SK-N-SH (cell line): Measurements from ENCODE around the gene TSPAN7. TPM values are rescaled to one million over a fixed set of nuclear protein-coding genes. Genes with fewer than 3 reads are reported as not detected.

Experiments
- CTCF ChIA-PET: fragments of 300-600, 350-600 bp; formaldehyde crosslinking; extraction: SDS; loops from one replicate; lab custom pipeline; 2021; lab: Yijun Ruan, JAX
- POLR2A ChIA-PET: fragments of 350-600 bp; sonication (Branson Sonifier 250); formaldehyde crosslinking; extraction: SDS; loops from one replicate; lab custom pipeline; 2020; ENCODE audit warnings: antibody characterized with exemption, inconsistent platforms; lab: Yijun Ruan, JAX
- DNase-seq: peaks from one replicate; pipeline ENCODE4 v3.0.0; 2012
- H2AFZ ChIP-seq: fragments of 200-600 bp; sonication (generic); 2 replicates; pipeline ENCODE4 v1.8.1; 2016; ENCODE audit warnings: antibody characterized with exemption, mild to moderate bottlenecking, low read depth
- H3F3A ChIP-seq: fragments of 200-600 bp; sonication (generic); replicated peaks from 2 replicates; pipeline ENCODE3; 2016; ENCODE audit warnings: antibody characterized with exemption, mild to moderate bottlenecking; ENCODE audit not compliant: insufficient read depth
- H3K27ac ChIP-seq, 2 experiments: fragments of 200-500 bp in 1 of 2; fragments of 200-600 bp in 1 of 2; sonication (Bioruptor generic) in 1 of 2; sonication (generic), shearing (Covaris generic) in 1 of 2; 2 replicates each; pipeline versions ENCODE4 v1.5.1 to v1.6.1; 2014 to 2016; ENCODE audit warnings: low read depth in 2 of 2, inconsistent platforms in 1 of 2, low read length in 1 of 2, mild to moderate bottlenecking in 1 of 2, mixed read lengths in 1 of 2
- H3K27me3 ChIP-seq: fragments of 200-600 bp; sonication (generic), shearing (Covaris generic); 2 replicates; pipeline ENCODE4 v1.6.1; 2016; ENCODE audit warnings: mixed run types; ENCODE audit not compliant: insufficient read depth
- H3K36me3 ChIP-seq, 2 experiments: fragments of 200-500 bp in 1 of 2; fragments of 200-600 bp in 1 of 2; sonication (Bioruptor generic) in 1 of 2; sonication (generic) in 1 of 2; replicated peaks in 1 of 2; 2 replicates each; pipeline versions ENCODE3 to v1.5.1; 2014 to 2016; ENCODE audit warnings: low read length in 1 of 2, mild to moderate bottlenecking in 1 of 2; ENCODE audit not compliant: insufficient read depth in 2 of 2, control insufficient read depth in 1 of 2
- H3K4me1 ChIP-seq, 2 experiments: fragments of 200-500 bp in 1 of 2; fragments of 200-600 bp in 1 of 2; sonication (Bioruptor generic) in 1 of 2; sonication (generic), shearing (Covaris generic) in 1 of 2; 2 replicates each; pipeline versions ENCODE4 v1.5.1 to v1.6.1; 2014 to 2016; ENCODE audit warnings: low read depth in 1 of 2, low read length in 1 of 2, mixed run types in 1 of 2; ENCODE audit not compliant: insufficient read depth in 2 of 2, control insufficient read depth in 1 of 2
- H3K4me2 ChIP-seq: fragments of 200-600 bp; sonication (generic), shearing (Covaris generic); 2 replicates; pipeline ENCODE4 v1.6.1; 2017; ENCODE audit warnings: mixed run types
- H3K4me3 ChIP-seq, 2 experiments: fragments of 200-500 bp in 1 of 2; fragments of 200-600 bp in 1 of 2; sonication (Bioruptor generic) in 1 of 2; sonication (generic), shearing (Covaris generic) in 1 of 2; 2 replicates each; pipeline versions ENCODE4 v1.5.1 to v1.8.1; 2014 to 2016; ENCODE audit warnings: low read depth in 2 of 2, inconsistent platforms in 1 of 2, low read length in 1 of 2, mild to moderate bottlenecking in 1 of 2, mixed read lengths in 1 of 2, moderate library complexity in 1 of 2
- H3K79me2 ChIP-seq: fragments of 200-600 bp; sonication (generic); 2 replicates; pipeline ENCODE4 v1.8.1; 2017; ENCODE audit warnings: mild to moderate bottlenecking; ENCODE audit not compliant: insufficient read depth
- H3K9ac ChIP-seq: fragments of 200-600 bp; sonication (generic); 2 replicates; pipeline ENCODE4 v1.6.1; 2017; ENCODE audit warnings: mixed run types
- H3K9me2 ChIP-seq: fragments of 200-600 bp; sonication (generic); 2 replicates; pipeline ENCODE4 v1.6.1; 2017; ENCODE audit warnings: mixed run types
- H3K9me3 ChIP-seq: fragments of 200-600 bp; sonication (generic); 2 replicates; pipeline ENCODE4 v1.6.1; 2017; ENCODE audit warnings: mixed run types, mild to moderate bottlenecking, moderate library complexity
- H4K20me1 ChIP-seq: fragments of 200-600 bp; sonication (generic); 2 replicates; pipeline ENCODE4 v1.6.1; 2017; ENCODE audit warnings: mild to moderate bottlenecking, mixed run types; ENCODE audit not compliant: insufficient read depth
- CTCF ChIP-seq: fragments of 200-600 bp; sonication (generic); IDR thresholded peaks from 2 replicates; pipeline ENCODE4 v1.6.1; 2017; ENCODE audit warnings: antibody characterized with exemption, mild to moderate bottlenecking, moderate library complexity
- GABPA ChIP-seq: IDR thresholded peaks from 2 replicates; pipeline ENCODE4 v1.4.0; 2012; ENCODE audit warnings: low read depth, mild to moderate bottlenecking
- MEF2A ChIP-seq: IDR thresholded peaks from 2 replicates; pipeline ENCODE4 v1.4.0; 2012; ENCODE audit warnings: low read depth, borderline replicate concordance
- NRF1 ChIP-seq: IDR thresholded peaks from 2 replicates; pipeline ENCODE4 v1.6.1; 2012; ENCODE audit warnings: low read depth, mild to moderate bottlenecking, low read length
- POLR2AphosphoS5 ChIP-seq: IDR thresholded peaks from 2 replicates; pipeline ENCODE4 v1.6.1; 2012; ENCODE audit warnings: low read depth, low read length
- RAD21 ChIP-seq: IDR thresholded peaks from 2 replicates; pipeline ENCODE4 v1.6.1; 2012; ENCODE audit warnings: mild to moderate bottlenecking, low read length
- RFX5 ChIP-seq: IDR thresholded peaks from 2 replicates; pipeline ENCODE4 v1.6.1; 2012; ENCODE audit warnings: mild to moderate bottlenecking, improper control_type of control experiment, low read length
- TAF1 ChIP-seq: IDR thresholded peaks from 2 replicates; pipeline ENCODE4 v1.6.1; 2012; ENCODE audit warnings: low read depth, mild to moderate bottlenecking, low read length, moderate library complexity, borderline replicate concordance
- TEAD4 ChIP-seq: IDR thresholded peaks from 2 replicates; pipeline ENCODE4 v1.4.0; 2012; ENCODE audit warnings: mild to moderate bottlenecking, borderline replicate concordance; ENCODE audit not compliant: insufficient read depth
- WGBS: methylation state at CpG from one replicate; pipeline ENCODE4 v1.1.6; 2017; ENCODE audit warnings: low lambda C conversion rate; 5-methylcytosine and 5-hydroxymethylcytosine counted together
- polyA plus RNA-seq, 3 experiments: library from polyadenylated mRNA; depleted of rRNA; stranded (reverse); fragments of >200 nt; gene quantifications; 2 replicates each; pipeline ENCODE4 v1.2.3, GENCODE V29; 2012
- TF ChIP-seq, protein P1 (sequence below): fragments of 150-350 bp; IDR thresholded peaks from 2 replicates; pipeline ENCODE4 v1.6.1; 2016; ENCODE audit warnings: mild to moderate bottlenecking, low read depth, low read length

Gene TSPAN7
- polyA plus RNA-seq, 1 of the 3 experiments (the other 2 are of a cell fraction): 0.39 TPM

DNA sequence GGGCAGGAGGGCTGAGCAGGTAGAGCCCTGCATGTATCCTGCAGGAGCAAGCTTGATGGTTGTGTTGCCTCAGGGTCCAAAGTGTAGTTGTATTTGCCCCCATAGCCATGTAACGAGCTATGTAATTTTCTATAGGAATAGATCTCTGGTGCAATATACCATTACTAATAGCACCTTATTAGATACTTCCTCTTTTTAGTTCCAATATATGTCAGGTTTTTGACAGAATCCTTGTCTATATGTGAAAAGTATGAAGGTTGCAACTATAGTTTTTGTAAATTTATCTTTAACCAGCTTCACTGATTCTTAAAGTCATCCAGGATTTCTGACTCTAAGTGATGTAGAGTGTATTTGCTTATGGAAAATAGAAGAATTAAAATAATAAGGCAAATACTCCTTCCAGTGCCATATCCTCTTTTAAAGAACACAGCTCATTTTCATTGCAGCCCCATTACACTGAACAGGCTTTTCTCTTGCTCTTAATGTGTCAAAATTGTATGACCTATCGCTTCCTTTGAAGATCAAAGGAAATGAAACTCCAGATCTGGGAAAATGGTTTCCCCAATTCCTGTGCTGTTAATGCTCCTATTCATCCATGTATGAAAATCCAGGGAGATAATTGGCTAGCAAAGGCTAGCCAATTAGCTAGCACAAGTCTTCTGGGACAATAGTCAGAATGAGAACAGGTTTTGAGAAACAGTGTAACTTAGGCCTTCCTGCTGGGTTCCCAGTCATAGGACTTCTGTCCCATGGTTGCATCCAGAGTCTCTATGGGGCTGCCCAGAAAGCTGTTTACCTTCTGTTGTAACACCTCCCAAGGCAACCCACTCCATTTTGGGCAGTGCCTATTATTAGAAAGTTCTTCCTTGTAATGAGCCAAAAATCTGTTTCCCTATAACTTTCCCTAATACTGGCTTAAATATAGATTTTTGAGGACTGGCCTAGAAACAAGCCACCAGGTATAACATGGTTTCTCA is 90.6 kb downstream of the TSPAN7 start:
- Histone ChIP-seq H3K9me3 (no peaks in the 10 kb centered on the region), H4K20me1 (no peaks in the 10 kb centered on the region), H3K4me3 (no peak overlapping the region), H3K4me2 (no peak overlapping the region), H3K9ac (no peak overlapping the region), H3K27me3 (no peaks in the 10 kb centered on the region), H3K79me2 (no peaks in the 10 kb centered on the region), H3K9me2 (no peaks in the 10 kb centered on the region), H3K4me1 (no peaks in the 10 kb centered on the region), H2AFZ (no peak overlapping the region), H3K36me3 (no peaks in the 10 kb centered on the region), H3K27ac (no peak overlapping the region), H3F3A (no peaks in the 10 kb centered on the region)
- DNase-seq: no peak
- POLR2A ChIA-PET: no interaction called here
- 28% methylated on average over 2 of the region's 2 CpGs for WGBS
- no peak for TF ChIP-seq TAF1
- TF ChIP-seq NRF1: no peak
- no peak for TF ChIP-seq POLR2AphosphoS5
- no peak for TF ChIP-seq RAD21
- no peak for TF ChIP-seq TEAD4
- TF ChIP-seq, protein P1, sequence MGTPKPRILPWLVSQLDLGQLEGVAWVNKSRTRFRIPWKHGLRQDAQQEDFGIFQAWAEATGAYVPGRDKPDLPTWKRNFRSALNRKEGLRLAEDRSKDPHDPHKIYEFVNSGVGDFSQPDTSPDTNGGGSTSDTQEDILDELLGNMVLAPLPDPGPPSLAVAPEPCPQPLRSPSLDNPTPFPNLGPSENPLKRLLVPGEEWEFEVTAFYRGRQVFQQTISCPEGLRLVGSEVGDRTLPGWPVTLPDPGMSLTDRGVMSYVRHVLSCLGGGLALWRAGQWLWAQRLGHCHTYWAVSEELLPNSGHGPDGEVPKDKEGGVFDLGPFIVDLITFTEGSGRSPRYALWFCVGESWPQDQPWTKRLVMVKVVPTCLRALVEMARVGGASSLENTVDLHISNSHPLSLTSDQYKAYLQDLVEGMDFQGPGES: no peak
- CTCF ChIA-PET: interaction anchor here (0.8 to 1.0 kb wide), 3 partner anchors 12 to 324 kb away, joined by 3 read pairs; partner anchors contain the start of gene RPGR

DNA sequence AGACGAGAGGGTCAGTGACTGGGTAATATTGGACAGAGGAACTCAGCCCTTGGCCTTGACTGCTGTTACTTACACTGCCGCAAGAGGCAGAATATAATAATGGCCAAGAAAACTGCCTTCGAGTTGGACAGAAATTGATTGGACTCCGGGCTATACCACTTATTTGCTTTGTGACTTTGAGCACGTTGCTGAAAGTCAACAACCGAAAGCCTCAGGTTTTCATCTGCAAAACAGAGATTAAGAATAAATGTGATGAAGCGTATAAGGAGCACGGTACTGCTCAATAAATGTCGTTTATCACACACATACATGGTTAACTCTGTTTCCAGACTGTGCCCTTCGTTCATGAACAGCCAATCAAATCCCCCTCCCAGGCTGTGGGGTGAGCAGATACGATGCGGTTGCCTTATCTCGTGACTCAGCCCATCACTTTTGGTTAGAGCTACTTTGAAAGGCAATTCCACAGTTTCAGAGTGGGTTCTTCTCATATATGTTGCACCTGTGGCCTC is 91.6 kb downstream of the TSPAN7 start:
- CTCF ChIA-PET: interaction anchor here (0.7 to 1.6 kb wide), 4 partner anchors 8 to 1207 kb away, joined by 3 to 6 read pairs (median 4); no protein-coding TSS in a partner anchor

More for the DNA sequence above, 91.6 kb downstream of the TSPAN7 start:
- no peak overlapping the region for H3K4me3 ChIP-seq
- POLR2A ChIA-PET: no interaction called here
- H3K4me1 ChIP-seq: no peaks in the 10 kb centered on the region
- WGBS: 22% methylated on average over 9 of the region's 13 CpGs
- no peaks in the 10 kb centered on the region for H4K20me1 ChIP-seq
- no peak overlapping the region for H2AFZ ChIP-seq
- H3F3A ChIP-seq: no peaks in the 10 kb centered on the region
- no peaks in the 10 kb centered on the region; the same call in 1 of the 2 replicates for H3K27me3 ChIP-seq
- no peak for TF ChIP-seq RFX5
- peak; percentile 22; the same call in 1 of the 2 replicates for TF ChIP-seq CTCF
- TF ChIP-seq MEF2A: no peak
- no peak for TF ChIP-seq GABPA
- no peak overlapping the region for H3K27ac ChIP-seq
- no peaks in the 10 kb centered on the region for H3K79me2 ChIP-seq
- no peak overlapping the region for H3K4me2 ChIP-seq
- H3K36me3 ChIP-seq: no peaks in the 10 kb centered on the region
- H3K9ac ChIP-seq: no peak overlapping the region
- no peak for DNase-seq
- no peaks in the 10 kb centered on the region for H3K9me2 ChIP-seq
- no peaks in the 10 kb centered on the region for H3K9me3 ChIP-seq
